ENCODE data around the gene HEATR5A.
"Not testable (repeated sequence)": the region's sequence is repeated elsewhere in the genome, so short reads cannot be mapped to it uniquely, and the experiment has no call there.

Gene HEATR5A

DNA sequence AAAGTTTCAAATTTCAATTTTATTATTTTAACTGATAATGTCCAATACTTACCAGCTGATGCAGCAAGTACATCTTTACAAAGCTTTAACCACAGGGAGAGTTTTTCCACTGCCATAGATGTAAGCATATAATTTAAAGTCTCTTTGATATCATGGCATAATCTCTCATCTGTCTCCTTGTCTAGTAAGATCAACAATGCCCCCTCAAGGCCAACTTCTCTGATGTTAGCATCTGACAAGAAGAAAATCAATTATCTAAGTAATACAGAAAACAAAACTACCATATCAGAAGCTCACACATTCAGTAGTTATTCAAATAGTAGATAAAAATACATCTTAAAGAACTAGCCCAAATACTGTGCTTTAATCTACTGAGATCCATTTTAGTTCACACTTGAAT, 94.2 kb downstream of the HEATR5A start:
- peak; percentile 17 for DNase-seq

DNA sequence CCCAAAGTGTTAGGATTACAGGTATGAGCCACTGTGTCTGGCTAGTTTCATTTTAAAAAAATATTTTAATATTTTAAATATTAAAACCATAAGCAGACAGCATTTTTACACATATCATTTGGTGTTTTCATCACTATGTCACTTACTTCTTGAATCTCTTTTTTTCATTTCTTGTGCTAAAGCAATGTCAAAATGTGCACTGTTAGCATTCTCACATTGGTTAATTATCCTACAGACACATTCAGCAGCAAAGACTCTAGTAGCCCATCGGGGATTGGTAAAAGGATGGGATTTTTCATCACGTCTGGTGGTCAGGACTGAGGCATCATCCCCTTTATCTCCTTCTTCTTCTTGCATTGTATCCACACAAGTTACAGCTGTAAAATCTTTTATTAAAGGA, 96.9 kb downstream of the HEATR5A start:
- no peak for DNase-seq

DNA sequence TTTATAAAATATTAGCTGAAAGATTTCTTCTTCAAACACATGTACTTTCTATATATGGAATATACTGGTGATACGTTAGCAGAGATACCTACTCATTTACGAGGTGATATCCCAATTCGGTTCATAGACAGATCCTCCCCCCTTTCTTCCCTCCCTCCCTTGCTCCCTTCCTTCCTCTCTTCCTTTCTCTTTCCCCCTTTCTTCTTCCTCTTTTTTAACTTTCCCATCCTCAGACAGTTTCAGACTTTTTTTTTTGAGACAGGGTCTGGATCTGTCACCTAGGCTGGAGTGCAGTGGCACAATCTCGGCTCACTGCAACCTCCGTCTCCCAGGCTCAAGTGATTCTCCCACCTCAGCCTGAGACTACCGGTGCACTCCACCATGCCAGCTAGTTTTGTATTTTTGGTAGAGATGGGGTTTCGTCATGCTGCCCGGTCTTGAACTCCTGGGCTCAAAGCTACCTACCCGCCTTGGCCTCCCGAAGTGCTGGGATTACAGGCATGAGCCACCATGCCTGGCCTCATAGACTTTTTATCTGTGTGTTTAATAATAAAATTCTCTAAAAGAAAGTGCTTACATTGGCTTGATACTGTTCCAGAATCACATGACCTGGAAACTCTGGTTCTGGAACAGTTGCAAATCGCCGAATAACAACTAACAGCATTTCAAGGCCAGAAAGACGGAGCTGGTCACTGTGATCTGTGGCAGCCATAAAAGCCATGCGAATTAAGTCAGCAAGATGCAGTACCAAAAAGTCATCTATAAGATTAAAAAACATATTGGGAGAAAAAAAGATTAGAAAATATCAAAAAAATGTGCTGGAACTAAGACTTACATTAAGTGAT, 99.2 kb downstream of the HEATR5A start:
- no peak for DNase-seq

- DNase-seq = no peak
These were observed 100.1 kb downstream of the HEATR5A start for GRCh38 chr14:31320216-31320615.

- no peak for DNase-seq
These were observed 100.6 kb downstream of the HEATR5A start for GRCh38 chr14:31319701-31320100.

- no peak for DNase-seq
These were observed 107.4 kb downstream of the HEATR5A start for GRCh38 chr14:31312934-31313333.

DNA sequence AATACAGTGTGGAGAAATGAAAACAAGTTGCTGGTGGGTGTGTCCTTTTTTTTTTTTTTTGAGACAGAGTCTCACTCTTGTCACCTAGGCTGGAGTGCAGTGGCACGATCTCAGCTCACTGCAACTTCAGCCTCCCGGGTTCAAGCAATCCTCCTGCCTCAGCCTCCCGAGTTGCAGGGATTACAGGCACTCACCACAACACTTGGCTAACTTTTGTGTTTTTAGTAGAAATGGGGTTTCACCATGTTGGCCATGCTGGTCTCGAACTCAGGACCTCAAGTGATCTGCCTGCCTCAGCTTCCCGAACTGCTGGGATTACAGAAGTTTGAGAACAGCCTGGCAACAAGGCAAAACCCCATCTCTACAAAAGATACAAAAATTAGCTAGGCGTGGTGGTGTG, 108.0 kb downstream of the HEATR5A start:
- not testable (repeated sequence) for DNase-seq

DNA sequence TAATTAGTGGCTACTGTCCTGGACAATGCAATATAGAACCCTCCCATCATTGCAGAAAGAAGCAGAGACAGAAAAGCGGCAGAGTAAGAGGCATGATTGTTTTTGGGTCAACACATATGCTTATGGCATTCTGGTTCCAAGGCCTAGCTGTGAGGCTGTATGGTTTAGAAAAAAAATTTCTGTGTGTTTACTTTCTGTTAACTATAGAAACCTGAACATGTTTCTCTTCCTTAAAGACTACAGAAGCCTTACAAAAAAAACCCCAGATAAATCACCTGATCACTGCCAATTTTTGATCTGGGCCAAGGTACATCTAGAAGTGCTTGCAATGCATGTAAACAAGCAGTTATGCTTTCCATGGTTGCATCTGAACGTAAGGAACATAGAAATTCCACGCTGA, 112.7 kb downstream of the HEATR5A start:
- DNase-seq = no peak

DNA sequence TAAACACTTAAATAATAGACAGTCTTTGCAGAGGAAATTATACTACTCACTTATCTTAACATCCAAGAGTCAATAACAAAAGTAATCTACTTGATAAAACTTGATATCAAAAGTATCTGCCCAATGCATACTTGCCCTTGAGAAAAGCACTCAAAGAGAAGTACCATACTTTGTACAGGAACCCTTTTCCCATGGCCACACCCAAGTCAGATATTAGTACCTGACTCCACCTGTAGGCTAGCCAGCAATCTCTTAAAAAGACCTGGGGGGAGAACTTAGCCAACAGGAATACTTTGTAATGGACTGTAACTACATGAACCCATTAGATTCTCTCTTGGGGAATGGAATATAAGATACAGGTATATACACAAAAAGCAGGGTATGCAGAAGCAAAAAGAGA, 113.2 kb downstream of the HEATR5A start:
- DNase-seq = no peak

- DNase-seq = no peak
These were observed 116.7 kb downstream of the HEATR5A start for GRCh38 chr14:31303654-31304053.

DNA sequence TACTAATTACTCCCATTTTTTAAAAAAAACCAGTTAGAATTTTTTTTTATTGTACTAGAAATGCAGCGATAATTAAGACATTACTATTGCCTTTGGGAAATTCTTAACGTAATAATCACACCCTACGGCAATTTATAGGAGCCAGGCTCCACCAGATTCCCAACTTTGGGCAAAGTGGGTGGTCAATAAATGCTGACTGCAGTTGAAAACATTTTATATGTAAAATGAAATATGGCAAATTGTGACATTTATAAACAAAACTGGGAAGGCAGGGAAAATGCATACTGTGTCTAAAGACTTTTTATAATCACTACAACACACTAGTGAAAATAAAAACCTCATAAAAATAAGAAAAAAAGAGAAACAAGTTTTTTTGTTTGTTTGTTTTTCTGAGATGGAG, 119.5 kb downstream of the HEATR5A start:
- DNase-seq = no peak

- DNase-seq = no peak
These were observed 120.1 kb downstream of the HEATR5A start for GRCh38 chr14:31300296-31300695.

DNA sequence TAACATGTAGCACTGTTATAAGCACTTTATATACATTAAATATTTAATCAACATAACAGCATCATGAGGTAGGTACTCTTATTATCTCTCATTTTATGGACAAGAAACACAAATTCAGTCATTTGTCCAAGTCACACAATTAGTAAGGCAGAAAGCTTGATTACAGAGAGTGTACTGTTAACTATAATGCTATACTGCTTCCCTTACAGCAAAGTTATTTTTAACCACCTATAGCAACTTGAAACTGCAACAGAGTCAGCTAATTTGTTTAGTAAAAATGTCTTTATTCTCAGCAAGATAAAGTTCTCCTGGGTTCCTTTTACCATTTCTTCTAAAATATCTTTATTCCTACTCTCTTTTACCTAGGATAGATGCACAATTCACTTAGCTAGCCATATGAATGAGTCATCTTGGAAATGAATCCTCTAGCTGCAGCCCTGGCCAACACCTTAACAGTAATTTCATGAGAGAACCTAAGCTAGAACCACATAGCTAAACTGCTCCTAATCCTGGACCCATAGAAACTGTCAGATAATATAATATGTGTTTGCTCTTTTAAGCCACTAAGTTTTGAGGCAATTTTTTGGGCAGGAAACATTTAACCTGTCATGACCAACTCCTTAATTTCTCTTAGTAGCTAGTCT, 122.5 kb downstream of the HEATR5A start:
- DNase-seq = no peak

GRCh38 chr14:31297112-31297511, 123.2 kb downstream of the HEATR5A start:
- no peak for DNase-seq

- no peak for DNase-seq
These were observed 125.5 kb downstream of the HEATR5A start for GRCh38 chr14:31294746-31295405.

DNA sequence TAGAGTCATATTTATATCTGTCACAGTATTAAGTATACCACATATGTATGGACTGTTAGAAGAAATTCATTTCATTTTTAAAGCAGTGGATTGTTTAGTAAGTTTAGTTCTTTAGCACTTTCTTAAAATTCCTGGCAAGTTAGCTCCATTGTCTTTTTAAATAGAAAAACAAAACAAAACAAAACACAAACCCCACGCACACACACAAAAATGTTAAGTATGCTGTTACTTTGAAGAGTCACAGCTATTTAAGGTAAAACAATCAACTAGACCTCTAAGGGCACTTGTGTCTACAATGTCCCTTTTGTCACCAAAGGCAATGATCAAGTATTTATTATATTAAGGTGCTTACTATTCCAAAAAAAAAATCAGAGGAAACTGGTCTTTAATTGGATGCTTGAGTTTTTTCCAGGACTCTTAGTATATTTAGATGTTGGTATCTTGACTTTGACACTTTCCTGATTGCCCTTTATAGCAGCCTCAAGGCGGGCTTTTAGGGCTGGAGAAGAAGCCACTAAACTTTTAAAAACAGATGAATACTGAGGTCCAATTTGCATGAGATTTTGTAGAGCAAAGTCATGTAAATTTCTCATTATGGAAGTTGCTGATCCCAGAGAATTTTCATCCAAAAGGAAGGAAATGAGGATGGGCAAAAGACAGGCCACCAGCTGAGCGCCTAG, 127.3 kb downstream of the HEATR5A start:
- no peak for DNase-seq

- DNase-seq = no peak
These were observed 129.1 kb downstream of the HEATR5A start for GRCh38 chr14:31291210-31291609.

GRCh38 chr14:31287294-31287972, 132.9 kb downstream of the HEATR5A start:
- DNase-seq = no peak

DNA sequence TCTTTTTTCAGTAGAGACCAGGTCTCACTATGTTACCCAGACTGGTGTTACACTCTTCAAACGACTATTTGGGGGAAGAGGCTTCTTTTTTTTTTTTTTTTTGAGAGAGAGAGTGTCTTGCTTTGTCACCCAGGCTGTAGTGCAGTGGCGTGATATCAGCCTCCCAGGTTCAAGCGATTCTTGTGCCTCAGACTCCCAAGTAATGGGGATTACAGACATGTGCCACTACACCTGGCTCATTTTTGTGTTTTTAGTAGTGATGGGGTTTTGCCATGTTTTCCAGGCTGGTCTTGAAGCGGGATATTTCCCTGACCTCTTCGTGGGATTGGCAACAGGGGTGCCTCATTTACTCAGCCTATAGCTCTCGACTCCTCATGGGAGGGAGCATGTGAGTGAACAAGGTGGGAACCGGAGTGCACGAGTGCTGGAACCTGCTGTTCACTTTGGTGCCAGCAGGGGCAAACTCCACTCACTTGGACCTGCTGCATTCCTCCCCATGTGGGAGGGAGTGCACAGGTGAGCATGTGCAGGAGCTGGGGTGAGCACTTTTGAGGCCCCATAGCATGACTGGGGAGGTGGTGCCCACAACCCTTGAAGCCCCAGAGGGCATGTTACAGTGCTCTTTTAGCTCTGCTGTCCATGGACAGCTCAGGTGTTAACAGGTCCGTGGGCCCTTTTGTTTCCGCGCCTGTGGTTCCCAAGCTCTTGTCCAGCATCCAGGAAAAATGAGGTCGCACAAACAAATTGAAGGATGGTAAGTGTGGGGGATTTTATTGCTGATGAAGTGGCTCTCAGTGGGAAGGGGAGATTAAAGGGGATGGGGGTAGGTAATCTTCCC, 133.7 kb downstream of the HEATR5A start:
- DNase-seq = no peak

GRCh38 chr14:31283578-31284252, 136.6 kb downstream of the HEATR5A start:
- DNase-seq = no peak

DNA sequence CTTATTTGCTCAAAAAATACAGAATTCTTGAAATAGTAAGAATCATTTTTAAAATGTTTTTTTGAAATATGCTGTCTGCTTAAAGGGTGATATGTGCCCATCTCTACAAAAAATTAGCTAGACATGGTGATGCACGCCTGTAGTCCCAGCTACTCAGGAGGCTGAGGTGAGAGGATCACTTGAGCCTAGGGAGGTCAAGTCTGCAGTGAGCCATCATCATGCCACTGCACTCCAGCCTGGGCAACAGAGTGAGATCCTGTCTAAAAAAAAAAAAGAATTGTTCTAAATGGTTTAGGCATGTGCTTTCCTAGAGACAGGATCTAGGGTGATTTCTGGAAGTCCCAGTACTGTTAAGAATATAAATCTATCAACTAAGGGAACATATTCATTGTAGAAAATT, 137.2 kb downstream of the HEATR5A start:
- DNase-seq = no peak
